Heart left ventricle (tissue), 16 donors: Measurements from ENCODE around the gene C9orf78. TPM values are rescaled to one million over a fixed set of nuclear protein-coding genes. Genes with fewer than 3 reads are reported as not detected.
A peak's percentile ranks its signal among the peaks of the same experiment; 100 is the strongest.

Source experiments
- ATAC-seq, 4 donors: fragments of 200-7000 bp; cut with Tn5 transposase; one replicate each; pipeline ENCODE4 v1.9.1; 2020 to 2022; ENCODE audit warnings: moderate library complexity in 4 of 4, mild to moderate bottlenecking in 3 of 4, moderate number of reproducible peaks in 1 of 4
- DNase-seq, 5 donors: peaks; one replicate each; pipeline ENCODE4 v3.0.0-alpha.2; 2020
- H3K27ac ChIP-seq, 12 donors: fragments of 200-600 bp; sonication (generic) in 4 of 12; one replicate each; pipeline versions ENCODE4 v1.5.0 to v1.8.0; 2016 to 2022; ENCODE audit warnings: mild to moderate bottlenecking in 2 of 12
- H3K27me3 ChIP-seq, 9 donors: fragments of 200-600 bp; sonication (generic) in 2 of 9; one replicate each; pipeline versions ENCODE4 v1.5.1 to v1.8.0; 2016 to 2022; ENCODE audit warnings: mild to moderate bottlenecking in 3 of 9
- H3K36me3 ChIP-seq, 9 donors: fragments of 200-600 bp; sonication (generic) in 2 of 9; one replicate each; pipeline versions ENCODE4 v1.5.0 to v1.8.0; 2018 to 2022; ENCODE audit warnings: mild to moderate bottlenecking in 2 of 9
- H3K4me1 ChIP-seq, 12 donors: fragments of 200-600 bp; sonication (generic) in 4 of 12; one replicate each; pipeline versions ENCODE4 v1.5.0 to v1.8.0; 2016 to 2022; ENCODE audit warnings: mild to moderate bottlenecking in 3 of 12
- H3K4me3 ChIP-seq, 12 donors: fragments of 200-600 bp; sonication (generic) in 4 of 12; one replicate each; pipeline versions ENCODE4 v1.5.0 to v1.8.0; 2017 to 2022; ENCODE audit warnings: mild to moderate bottlenecking in 9 of 12, moderate library complexity in 4 of 12
- H3K9me3 ChIP-seq, 12 donors: fragments of 200-600 bp; sonication (generic) in 4 of 12; one replicate each; pipeline versions ENCODE4 v1.5.0 to v1.8.0; 2016 to 2022; ENCODE audit warnings: mild to moderate bottlenecking in 1 of 12
- POLR2A ChIP-seq, 2 donors: fragments of 450-650 bp; IDR thresholded peaks; one replicate each; pipeline ENCODE4 v1.6.1; 2017; ENCODE audit warnings: antibody characterized with exemption in 2 of 2, mild to moderate bottlenecking in 2 of 2, moderate library complexity in 2 of 2
- WGBS, 4 donors: extraction: QIAGEN DNeasy Blood & Tissue Kit in 2 of 4; methylation state at CpG; one replicate each; pipeline versions ENCODE4 v1.1.5 to v1.1.7; 2013 to 2018; 5-methylcytosine and 5-hydroxymethylcytosine counted together
- intact Hi-C, 10 donors: fragments of 100-400 bp; cut with DNase I; formaldehyde crosslinking; loops; one replicate each; pipeline versions ENCODE4 v1.11.1 to v1.14.2; 2022
- polyA plus RNA-seq, 2 donors: library from polyadenylated mRNA; stranded (reverse); fragments of 200-250 nt; gene quantifications; one replicate each; pipeline ENCODE4 v1.2.3, GENCODE V29; 2013
- total RNA-seq, 9 donors: library from RNA; depleted of rRNA in 2 of 9; stranded (reverse); fragments of >200 nt in 2 of 9; fragmentation: NEBNext Ultra II Directional in 3 of 9; extraction: Animal tissue kit (Norgen Biotek cat#: 25700) in 3 of 9; gene quantifications; one replicate each; pipeline versions ENCODE4 v1.1.0 to v1.2.4, GENCODE V29; 2016 to 2023
- TF ChIP-seq, protein P1 (sequence below), 12 donors: fragments of 200-600 bp; sonication (generic) in 4 of 12; IDR thresholded peaks; one replicate each; pipeline versions ENCODE4 v1.5.0 to v1.8.0; 2018 to 2022; ENCODE audit warnings: antibody characterized with exemption in 12 of 12, mild to moderate bottlenecking in 5 of 12
- donor health status: ischemic (EF 13 %, LVEDD 7.1; RV severe dilation, severe dysfunction).
- donor health status: healthy with polysubstance abuse.
- donor health status: DM: no; HTN: yes; CAD: no.
- donor health status: DM: no; HTN: no; CAD: no.
- donor health status: ischemic (EF 25% LVEDD 6.9; RV normal size, moderate dysfunction).
- donor health status: ischemic (EF 25% LVEDD 5.7; RV mildly dilated, moderate dysfunction).
- donor health status: healthy.
- donor health status: DM: yes; HTN: yes; CAD: no.
- donor health status: ischemic (EF 35%, LVEDD 5.7; RV mildly dilated, moderate dysfunction).
- donor health status: nonischemic (EF 11% LVEDD 7.7; RV severe dilation, severe dysfunction).
- donor health status: DM: yes; HTN: yes; CAD: no.
- donor health status: PGD.
- donor health status: ischemic (EF 29% LVEDD 5.4; RV normal size, mild dysfunction).
- donor health status: nonischemic (EF 23%, LVEDD 6.1; RV moderate dilation, normal function).

C9orf78 gene
- total and polyA plus RNA-seq, 11 donors = 28.4 to 69.2 (median 33.2) TPM

DNA sequence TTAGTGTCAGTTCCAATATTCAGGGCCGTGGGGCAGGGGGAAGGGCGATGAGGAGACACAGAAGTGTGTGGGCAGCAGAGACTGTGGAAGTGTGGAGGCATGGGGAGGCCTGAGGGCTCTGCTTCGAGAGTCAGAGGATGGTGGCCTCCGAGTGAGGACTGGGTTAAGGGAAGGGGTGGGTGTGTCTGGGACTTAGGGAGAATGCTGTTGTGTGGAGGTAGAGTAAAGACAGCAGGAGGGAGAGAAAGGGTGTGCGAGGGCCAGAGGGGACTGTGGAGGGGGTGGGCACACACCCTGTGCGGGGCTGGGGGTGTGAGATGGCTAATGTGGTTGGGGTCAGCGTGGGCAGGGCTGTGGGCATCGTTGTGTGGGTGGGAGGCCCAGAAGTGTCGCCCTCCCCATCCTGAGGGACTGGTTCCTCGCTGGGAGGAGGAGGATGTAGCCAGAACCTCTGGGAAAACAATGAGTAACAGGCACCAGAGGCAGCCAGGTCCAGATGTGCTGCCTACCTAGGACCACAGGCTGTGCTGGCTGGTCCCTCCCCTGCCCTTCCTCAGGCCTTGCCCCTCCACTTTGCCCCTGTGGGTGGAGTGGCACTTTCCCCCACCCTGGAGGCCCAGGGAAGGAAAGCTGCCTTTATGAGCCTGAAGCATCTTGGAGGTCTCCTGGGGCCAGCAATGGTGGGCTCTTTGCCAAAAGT is 4.4 kb upstream of the C9orf78 start:
- no peak overlapping the region for H3K27ac ChIP-seq
- 70 to 82% (median 77%) methylated on average over 10 of the region's 10 CpGs for WGBS, 4 donors
- no peak for ATAC-seq
- no peaks in the 10 kb centered on the region for H3K9me3 ChIP-seq
- intact Hi-C loops = no loop called here
- peaks cover 0 to 6% (median 0%) of the 10 kb centered on the region in 9 donors for H3K36me3 ChIP-seq
- H3K27me3 ChIP-seq = no peaks in the 10 kb centered on the region
- TF ChIP-seq, protein P1, sequence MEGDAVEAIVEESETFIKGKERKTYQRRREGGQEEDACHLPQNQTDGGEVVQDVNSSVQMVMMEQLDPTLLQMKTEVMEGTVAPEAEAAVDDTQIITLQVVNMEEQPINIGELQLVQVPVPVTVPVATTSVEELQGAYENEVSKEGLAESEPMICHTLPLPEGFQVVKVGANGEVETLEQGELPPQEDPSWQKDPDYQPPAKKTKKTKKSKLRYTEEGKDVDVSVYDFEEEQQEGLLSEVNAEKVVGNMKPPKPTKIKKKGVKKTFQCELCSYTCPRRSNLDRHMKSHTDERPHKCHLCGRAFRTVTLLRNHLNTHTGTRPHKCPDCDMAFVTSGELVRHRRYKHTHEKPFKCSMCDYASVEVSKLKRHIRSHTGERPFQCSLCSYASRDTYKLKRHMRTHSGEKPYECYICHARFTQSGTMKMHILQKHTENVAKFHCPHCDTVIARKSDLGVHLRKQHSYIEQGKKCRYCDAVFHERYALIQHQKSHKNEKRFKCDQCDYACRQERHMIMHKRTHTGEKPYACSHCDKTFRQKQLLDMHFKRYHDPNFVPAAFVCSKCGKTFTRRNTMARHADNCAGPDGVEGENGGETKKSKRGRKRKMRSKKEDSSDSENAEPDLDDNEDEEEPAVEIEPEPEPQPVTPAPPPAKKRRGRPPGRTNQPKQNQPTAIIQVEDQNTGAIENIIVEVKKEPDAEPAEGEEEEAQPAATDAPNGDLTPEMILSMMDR (IDR thresholded peaks at IDR 0.05) = no peak
- TF ChIP-seq POLR2A (IDR thresholded peaks at IDR 0.05) = no peak
- DNase-seq = no peak
- H3K4me3 ChIP-seq = no peak overlapping the region
- peaks cover 0 to 31% (median 11%) of the 10 kb centered on the region in 12 donors for H3K4me1 ChIP-seq

DNA sequence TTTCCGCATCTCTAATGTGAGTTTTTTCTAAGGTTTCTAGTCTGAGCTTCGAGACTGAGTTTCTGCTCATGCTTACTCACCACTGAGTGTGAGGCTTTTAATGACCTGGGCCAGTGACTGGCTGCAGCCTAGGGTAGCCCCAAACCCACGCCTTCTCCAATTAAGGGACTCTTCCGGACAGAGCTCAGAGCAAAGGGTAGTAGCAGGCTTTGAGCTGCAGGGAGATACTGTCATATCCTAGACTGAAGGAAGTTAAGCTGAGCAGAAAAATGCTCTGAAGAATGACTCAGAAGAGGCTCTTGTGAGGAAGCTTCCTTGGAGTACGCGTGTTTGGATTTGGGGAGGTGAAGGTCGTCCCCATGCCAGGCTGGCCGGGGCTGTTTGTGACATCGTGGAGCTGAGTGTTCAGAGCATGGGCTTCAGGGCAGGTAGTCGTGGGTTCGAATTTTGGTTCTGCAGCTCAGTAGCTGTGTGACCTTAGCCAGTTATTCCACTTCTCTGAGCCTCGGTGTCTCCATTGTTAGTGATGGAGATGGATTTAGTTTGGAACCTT is 3.7 kb upstream of the C9orf78 start:
- DNase-seq (no peak), ATAC-seq (no peak)
- Histone ChIP-seq H3K9me3 (no peaks in the 10 kb centered on the region), H3K27me3 (no peaks in the 10 kb centered on the region), H3K4me1 (peaks cover 0 to 38% (median 17%) of the 10 kb centered on the region in 12 donors), H3K36me3 (peaks cover 0 to 6% (median 0%) of the 10 kb centered on the region in 9 donors), H3K27ac (no peak overlapping the region), H3K4me3 (no peak overlapping the region)
- intact Hi-C loops = no loop called here
- TF ChIP-seq, protein P1 (IDR thresholded peaks at IDR 0.05) = no peak
- no peak for TF ChIP-seq POLR2A (IDR thresholded peaks at IDR 0.05)
- WGBS, 4 donors = 88 to 93% (median 92%) methylated on average over 12 of the region's 12 CpGs

DNA sequence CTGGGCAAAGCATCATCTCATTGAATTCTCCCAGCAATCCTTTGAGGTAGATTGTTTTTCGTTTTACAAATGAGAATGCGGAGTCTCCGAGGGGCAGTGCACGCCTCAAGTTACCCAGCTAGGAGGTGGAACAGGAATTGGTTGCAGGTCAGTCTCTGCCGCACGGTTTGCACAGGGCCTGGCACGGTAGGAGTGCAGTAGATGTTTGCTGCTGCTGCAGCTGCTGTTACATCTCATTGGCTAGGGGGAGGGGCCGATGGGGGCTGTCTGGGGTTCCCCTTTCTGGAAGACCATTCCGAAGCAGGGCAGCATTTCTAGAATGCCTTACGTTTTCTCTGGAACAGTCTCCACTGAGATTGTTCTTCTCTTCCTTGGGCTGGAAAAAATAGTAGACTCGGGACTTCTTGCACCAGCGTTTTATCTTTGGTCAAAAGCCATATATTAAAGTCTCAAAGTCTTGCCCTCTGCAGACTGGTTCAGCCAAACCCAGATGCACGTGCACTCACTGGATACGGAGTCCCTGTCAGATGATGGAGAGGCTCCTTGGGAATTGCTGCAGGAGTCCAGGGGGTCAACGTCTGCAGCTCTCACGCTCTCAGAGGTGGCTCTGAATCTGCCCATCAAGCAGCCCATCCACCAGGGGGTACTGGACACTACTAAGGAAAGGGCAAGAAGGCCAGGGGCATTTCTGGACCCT is 1.4 kb upstream of the C9orf78 start:
- Histone ChIP-seq H3K4me1 (peaks cover 0 to 42% (median 18%) of the 10 kb centered on the region in 12 donors), H3K9me3 (no peaks in the 10 kb centered on the region), H3K4me3 (peak overlapping the region in 11 of 12 donors; percentile 72 to 100 (median 88)), H3K27ac (peak overlapping the region in 2 of 12 donors; percentile 84 to 96), H3K27me3 (no peaks in the 10 kb centered on the region), H3K36me3 (peaks cover 0 to 21% (median 20%) of the 10 kb centered on the region in 9 donors)
- TF ChIP-seq, protein P1 (IDR thresholded peaks at IDR 0.05) = no peak
- no peak for TF ChIP-seq POLR2A (IDR thresholded peaks at IDR 0.05)
- 46 to 55% (median 54%) methylated on average over 16 of the region's 16 CpGs for WGBS, 4 donors
- intact Hi-C loops = no loop called here
- ATAC-seq (no peak), DNase-seq (peak in 1 of 5 donors; percentile 34)

DNA sequence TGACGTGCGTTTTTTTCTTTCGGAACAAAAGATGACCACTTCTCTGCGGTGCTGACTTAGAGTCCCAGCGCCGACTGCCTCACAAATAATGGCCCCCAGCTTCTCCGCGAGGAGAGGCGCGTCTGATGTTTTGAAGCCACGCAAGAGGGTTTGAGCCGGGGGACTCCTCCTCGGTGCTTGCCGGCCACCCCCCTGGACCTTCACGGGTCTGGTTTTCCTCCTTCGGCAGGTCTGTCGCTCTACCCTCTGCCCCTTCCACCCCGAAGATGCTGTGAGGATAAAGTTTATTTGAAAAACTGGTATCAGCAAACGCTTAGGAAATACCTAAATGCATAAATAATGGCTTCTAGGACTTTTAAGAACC is 767 bp upstream of the C9orf78 start:
- ATAC-seq (no peak), DNase-seq (peak in 1 of 5 donors; percentile 34)
- H3K4me1 ChIP-seq = peaks cover 0 to 42% (median 18%) of the 10 kb centered on the region in 12 donors
- TF ChIP-seq, protein P1 (IDR thresholded peaks at IDR 0.05) = no peak
- no peak for TF ChIP-seq POLR2A (IDR thresholded peaks at IDR 0.05)
- H3K27ac ChIP-seq = peak overlapping the region in 9 of 12 donors; percentile 75 to 96 (median 84)
- 0 to 3% (median 1%) methylated on average over 18 to 19 of the region's 19 CpGs for WGBS, 4 donors
- H3K36me3 ChIP-seq = peaks cover 0 to 27% (median 26%) of the 10 kb centered on the region in 9 donors
- H3K9me3 ChIP-seq = no peaks in the 10 kb centered on the region
- intact Hi-C loops = loop anchor here in 2 of 10 donors (1.0 to 2.0 kb wide), 2 partner anchors 33 to 49 kb away; partner anchors contain the start of gene TOR1B (in 1 of the 2)
- H3K27me3 ChIP-seq = no peaks in the 10 kb centered on the region
- H3K4me3 ChIP-seq = peak overlapping the region; percentile 72 to 100 (median 88)
